H1 (cell line): ENCODE data around the gene SLC12A8. TPM values are rescaled to one million over a fixed set of nuclear protein-coding genes. Genes with fewer than 3 reads are reported as not detected.

Experiments used
- CTCF ChIA-PET: fragments of 300-600 bp; sonication (Branson Sonifier 250); formaldehyde crosslinking; loops from one replicate; lab custom pipeline; 2021; ENCODE audit not compliant: partially characterized antibody; lab: Charles Lee
- POLR2A ChIA-PET: fragments of 300-600 bp; sonication (Branson Sonifier 250); formaldehyde crosslinking; loops from one replicate; lab custom pipeline; 2021; ENCODE audit warnings: inconsistent platforms; ENCODE audit not compliant: partially characterized antibody; lab: Charles Lee
- DNase-seq, 2 experiments: peaks; one replicate each; pipeline versions ENCODE4 v3.0.0 to v3.0.0-alpha.2; 2010 to 2022; ENCODE audit warnings: low spot score in 2 of 2, low read depth in 1 of 2, mixed read lengths in 1 of 2
- FAIRE-seq: peaks from 2 replicates; lab custom pipeline; 2011; peaks lifted over from hg19 to GRCh38; lab: Jason Lieb, UNC
- H2AFZ ChIP-seq: 2 replicates; pipeline ENCODE4 v1.8.1; 2012; ENCODE audit warnings: low read length, inconsistent platforms
- H2AK5ac ChIP-seq: 2 replicates; pipeline ENCODE4 v1.6.1; 2013; ENCODE audit warnings: low read depth, low read length
- H2BK120ac ChIP-seq: replicated peaks from 2 replicates; pipeline ENCODE3; 2013; ENCODE audit warnings: low read depth, low read length, inconsistent platforms
- H2BK12ac ChIP-seq: 2 replicates; pipeline ENCODE4 v1.6.1; 2013; ENCODE audit warnings: low read depth, low read length
- H2BK15ac ChIP-seq: 2 replicates; pipeline ENCODE4 v1.6.1; 2013; ENCODE audit warnings: low read length
- H2BK20ac ChIP-seq: 2 replicates; pipeline ENCODE4 v1.6.1; 2013; ENCODE audit warnings: low read length
- H2BK5ac ChIP-seq: 2 replicates; pipeline ENCODE4 v1.6.1; 2013; ENCODE audit warnings: low read depth, low read length
- H3K14ac ChIP-seq: 2 replicates; pipeline ENCODE4 v1.6.1; 2013; ENCODE audit warnings: inconsistent platforms; ENCODE audit not compliant: insufficient read length
- H3K18ac ChIP-seq: 2 replicates; pipeline ENCODE4 v1.6.1; 2013; ENCODE audit warnings: low read length; ENCODE audit errors: extremely low read depth
- H3K23ac ChIP-seq: 2 replicates; pipeline ENCODE4 v1.6.1; 2013; ENCODE audit warnings: inconsistent platforms; ENCODE audit not compliant: insufficient read length
- H3K23me2 ChIP-seq: 2 replicates; pipeline ENCODE4 v1.6.1; 2013; ENCODE audit warnings: low read depth, low read length
- H3K27ac ChIP-seq: 2 replicates; pipeline ENCODE4 v1.6.1; 2011; ENCODE audit warnings: low read depth, low read length, inconsistent platforms
- H3K27me3 ChIP-seq, 4 experiments: replicated peaks in 1 of 4; 1 replicate in 1 of 4; 2 replicates in 3 of 4; pipeline versions ENCODE4 v1.6.1 to v1.8.1; 2011 to 2013; ENCODE audit warnings: low read length in 3 of 4, mild to moderate bottlenecking in 3 of 4, inconsistent platforms in 2 of 4, mixed read lengths in 2 of 4, moderate library complexity in 1 of 4; ENCODE audit not compliant: control insufficient read depth in 3 of 4, insufficient read depth in 3 of 4; ENCODE audit errors: extremely low read depth in 1 of 4
- H3K36me3 ChIP-seq, 4 experiments: 2 replicates each; pipeline versions ENCODE4 v1.6.1 to v1.8.1; 2011 to 2013; ENCODE audit warnings: mild to moderate bottlenecking in 4 of 4, low read length in 3 of 4, moderate library complexity in 2 of 4, control low read depth in 1 of 4, inconsistent platforms in 1 of 4; ENCODE audit not compliant: insufficient read depth in 4 of 4, control insufficient read depth in 2 of 4
- H3K4ac ChIP-seq: replicated peaks from 2 replicates; pipeline ENCODE3; 2013; ENCODE audit warnings: low read length, low read depth, mixed read lengths, inconsistent platforms; ENCODE audit not compliant: insufficient read length
- H3K4me1 ChIP-seq, 4 experiments: replicated peaks in 1 of 4; 1 replicate in 1 of 4; 2 replicates in 3 of 4; pipeline versions ENCODE4 v1.6.1 to v1.8.1; 2011 to 2013; ENCODE audit warnings: low read length in 3 of 4, inconsistent platforms in 2 of 4, mixed read lengths in 1 of 4; ENCODE audit not compliant: insufficient read depth in 4 of 4, control insufficient read depth in 3 of 4
- H3K4me2 ChIP-seq, 2 experiments: 2 replicates each; pipeline versions ENCODE4 v1.6.1 to v1.8.1; 2011 to 2013; ENCODE audit warnings: low read depth in 2 of 2, low read length in 2 of 2, control low read depth in 1 of 2, inconsistent platforms in 1 of 2, mild to moderate bottlenecking in 1 of 2; ENCODE audit not compliant: insufficient read depth in 1 of 2
- H3K4me3 ChIP-seq, 4 experiments: fragments of 200-600, 300-600 bp in 1 of 4; sonication (generic), shearing (Covaris generic), sonication (Bioruptor Twin) in 1 of 4; 2 replicates each; pipeline versions ENCODE4 v1.5.1 to v1.8.1; 2011 to 2016; ENCODE audit warnings: low read length in 4 of 4, low read depth in 3 of 4, control low read depth in 2 of 4, inconsistent platforms in 2 of 4, mild to moderate bottlenecking in 2 of 4, mixed read lengths in 1 of 4, moderate library complexity in 1 of 4; ENCODE audit not compliant: insufficient read depth in 2 of 4; ENCODE audit errors: extremely low read depth in 1 of 4
- H3K56ac ChIP-seq: replicated peaks from 2 replicates; pipeline ENCODE3; 2013; ENCODE audit warnings: low read depth, mild to moderate bottlenecking, mixed read lengths, low read length, inconsistent platforms; ENCODE audit not compliant: insufficient read length
- H3K79me1 ChIP-seq: 2 replicates; pipeline ENCODE4 v1.6.1; 2013; ENCODE audit warnings: low read depth, low read length, control low read depth
- H3K79me2 ChIP-seq, 2 experiments: 2 replicates each; pipeline versions ENCODE4 v1.6.1 to v1.8.1; 2012 to 2013; ENCODE audit warnings: low read length in 2 of 2, mild to moderate bottlenecking in 2 of 2, inconsistent platforms in 1 of 2; ENCODE audit not compliant: insufficient read depth in 2 of 2, control insufficient read depth in 1 of 2
- H3K9ac ChIP-seq, 4 experiments: replicated peaks in 1 of 4; 1 replicate in 1 of 4; 2 replicates in 3 of 4; pipeline versions ENCODE4 v1.6.1 to v1.8.1; 2011 to 2013; ENCODE audit warnings: low read depth in 3 of 4, low read length in 3 of 4, control low read depth in 2 of 4, mild to moderate bottlenecking in 2 of 4, moderate library complexity in 2 of 4, inconsistent platforms in 1 of 4; ENCODE audit errors: extremely low read depth in 1 of 4
- H3K9me3 ChIP-seq, 2 experiments: 2 replicates each; pipeline versions ENCODE4 v1.6.1 to v1.8.1; 2012 to 2013; ENCODE audit warnings: mild to moderate bottlenecking in 2 of 2, moderate library complexity in 2 of 2, control low read depth in 1 of 2, inconsistent platforms in 1 of 2, low read depth in 1 of 2, low read length in 1 of 2, mixed read lengths in 1 of 2; ENCODE audit not compliant: insufficient read depth in 2 of 2
- H4K20me1 ChIP-seq, 2 experiments: replicated peaks in 1 of 2; 2 replicates each; pipeline versions ENCODE3 to v1.8.1; 2011 to 2013; ENCODE audit warnings: inconsistent platforms in 2 of 2, low read length in 2 of 2, mild to moderate bottlenecking in 1 of 2; ENCODE audit not compliant: insufficient read depth in 2 of 2, control insufficient read depth in 1 of 2
- H4K5ac ChIP-seq: 2 replicates; pipeline ENCODE4 v1.6.1; 2013; ENCODE audit warnings: low read length, low read depth, mixed read lengths, inconsistent platforms; ENCODE audit not compliant: insufficient read length
- H4K8ac ChIP-seq: 2 replicates; pipeline ENCODE4 v1.8.0; 2013; ENCODE audit warnings: mild to moderate bottlenecking, moderate library complexity, low read length, inconsistent platforms; ENCODE audit not compliant: insufficient read depth; ENCODE audit errors: extremely low read depth
- H4K91ac ChIP-seq: replicated peaks from 2 replicates; pipeline ENCODE3; 2013; ENCODE audit warnings: low read length, mixed read lengths, inconsistent platforms; ENCODE audit not compliant: insufficient read length
- BACH1 ChIP-seq: IDR thresholded peaks from 2 replicates; pipeline ENCODE4 v1.6.1; 2012; ENCODE audit warnings: low read length, improper control_type of control experiment
- CBX5 ChIP-seq: fragments of 300-800, 300-1000 bp; sonication (generic); IDR thresholded peaks from 2 replicates; pipeline ENCODE4 v1.7.1; 2016; ENCODE audit warnings: antibody characterized with exemption, low read length, low read depth
- EZH2 ChIP-seq: fragments of 200-600 bp; sonication (generic); IDR thresholded peaks from 2 replicates; pipeline ENCODE4 v1.7.1; 2012; ENCODE audit warnings: low read depth, mild to moderate bottlenecking, moderate library complexity, low read length, inconsistent platforms; ENCODE audit not compliant: severe bottlenecking
- SP1 ChIP-seq: IDR thresholded peaks from 2 replicates; pipeline ENCODE4 v1.6.1; 2011; ENCODE audit warnings: low read depth, low read length
- ZNF274 ChIP-seq: IDR thresholded peaks from 2 replicates; pipeline ENCODE4 v1.7.0; 2012; ENCODE audit warnings: low read length, borderline replicate concordance; ENCODE audit errors: extremely low read depth
- WGBS, 2 experiments: shearing (Covaris generic) in 1 of 2; methylation state at CpG; one replicate each; pipeline versions ENCODE4 v1.1.6 to v1.1.7; 2013 to 2015; ENCODE audit warnings: low lambda C conversion rate in 2 of 2, mixed read lengths in 2 of 2, inconsistent platforms in 1 of 2, low coverage in 1 of 2, missing lambda C conversion rate in 1 of 2; ENCODE audit not compliant: insufficient replicate concordance in 2 of 2, insufficient coverage in 1 of 2, insufficient read length in 1 of 2; ENCODE audit errors: extremely low coverage in 1 of 2, missing lambda C conversion rate in 1 of 2; 5-methylcytosine and 5-hydroxymethylcytosine counted together
- polyA plus RNA-seq, 7 experiments: library from polyadenylated mRNA; depleted of rRNA in 3 of 7; stranded (reverse) in 5 of 7; unstranded in 2 of 7; fragments of >200 nt in 5 of 7; fragments of 200-250 nt in 2 of 7; gene quantifications; 1 replicate in 5 of 7; 2 replicates in 1 of 7; 4 replicates in 1 of 7; pipeline versions ENCODE4 v1.2.1 to v1.2.3, GENCODE V29; 2011 to 2013; ENCODE audit warnings: missing spikeins in 2 of 7, mixed read lengths in 2 of 7
- total RNA-seq: library from RNA; stranded (reverse); fragmentation: NEBNext Ultra II Directional; extraction: Animal tissue kit (Norgen Biotek cat#: 25700); gene quantifications from 2 replicates; pipeline ENCODE4 v1.2.1, GENCODE V29; 2021

The SLC12A8 gene
- total and polyA plus RNA-seq, 2 of the 8 experiments (the other 6 are each of a cell fraction or from before 2014, with no cell fraction given) = 13.7 to 14.4 TPM

- Histone ChIP-seq H3K79me1 (no peaks in the 10 kb centered on the region), H2BK5ac (no peak overlapping the region), H3K4me3 (no peak overlapping the region), H2BK20ac (no peak overlapping the region), H4K91ac (no peak overlapping the region), H4K8ac (no peak overlapping the region), H3K4me2 (no peak overlapping the region), H3K56ac (no peak overlapping the region), H2AK5ac (no peak overlapping the region), H3K4ac (no peak overlapping the region), H4K5ac (no peak overlapping the region)
- CTCF ChIA-PET = interaction anchor here (0.7 kb wide), 2 partner anchors 78 to 457 kb away, joined by 3 read pairs; no protein-coding TSS in a partner anchor
- no peak for FAIRE-seq
- no peak for TF ChIP-seq BACH1
- TF ChIP-seq ZNF274 = no peak
- no peak for TF ChIP-seq CBX5
- no peak for TF ChIP-seq EZH2
- no peak for TF ChIP-seq SP1
- TF ChIP-seq, all 59 proteins: peak for 0
- Histone ChIP-seq H3K27ac (no peak overlapping the region), H3K9me3 (no peaks in the 10 kb centered on the region), H2BK15ac (no peak overlapping the region), H4K20me1 (no peaks in the 10 kb centered on the region), H3K23me2 (peaks cover 11% of the 10 kb centered on the region; the same call in 1 of the 2 replicates), H2AFZ (no peak overlapping the region), H3K23ac (no peak overlapping the region), H2BK120ac (no peak overlapping the region), H3K14ac (no peak overlapping the region), H3K9ac (no peak overlapping the region), H3K36me3 (no peaks in the 10 kb centered on the region), H3K79me2 (no peaks in the 10 kb centered on the region), H2BK12ac (no peak overlapping the region), H3K27me3 (peaks cover 0 to 5% (median 3%) of the 10 kb centered on the region in 4 experiments; a peak in 3 of 7 replicates), H3K4me1 (peaks cover 8 to 21% (median 15%) of the 10 kb centered on the region in 4 experiments), H3K18ac (no peak overlapping the region)
- WGBS, 2 experiments = 96% methylated on average over 3 of the region's 3 CpGs; no CpG with 5 or more reads in 1 of the 2 experiments
- POLR2A ChIA-PET = no interaction called here
- no peak for DNase-seq
Observed at GRCh38 chr3:125214738-125215137, 2.2 kb upstream of the SLC12A8 start.
